Activated CD4-positive, alpha-beta T cell treated with anti-CD3 and anti-CD28 coated beads, Interleukin-2, amount 50 U/mL, for 16 hours (primary cell): ENCODE measurements around the gene SIGMAR1.
A peak's percentile ranks its signal among the peaks of the same experiment; 100 is the strongest.

ENCODE experiments used
- DNase-seq: peaks from one replicate; pipeline ENCODE4 v3.0.0-alpha.2; 2020

SIGMAR1 gene

GRCh38 chr9:34629491-34629808, 8.1 kb downstream of the SIGMAR1 start:
- DNase-seq = no peak

DNA sequence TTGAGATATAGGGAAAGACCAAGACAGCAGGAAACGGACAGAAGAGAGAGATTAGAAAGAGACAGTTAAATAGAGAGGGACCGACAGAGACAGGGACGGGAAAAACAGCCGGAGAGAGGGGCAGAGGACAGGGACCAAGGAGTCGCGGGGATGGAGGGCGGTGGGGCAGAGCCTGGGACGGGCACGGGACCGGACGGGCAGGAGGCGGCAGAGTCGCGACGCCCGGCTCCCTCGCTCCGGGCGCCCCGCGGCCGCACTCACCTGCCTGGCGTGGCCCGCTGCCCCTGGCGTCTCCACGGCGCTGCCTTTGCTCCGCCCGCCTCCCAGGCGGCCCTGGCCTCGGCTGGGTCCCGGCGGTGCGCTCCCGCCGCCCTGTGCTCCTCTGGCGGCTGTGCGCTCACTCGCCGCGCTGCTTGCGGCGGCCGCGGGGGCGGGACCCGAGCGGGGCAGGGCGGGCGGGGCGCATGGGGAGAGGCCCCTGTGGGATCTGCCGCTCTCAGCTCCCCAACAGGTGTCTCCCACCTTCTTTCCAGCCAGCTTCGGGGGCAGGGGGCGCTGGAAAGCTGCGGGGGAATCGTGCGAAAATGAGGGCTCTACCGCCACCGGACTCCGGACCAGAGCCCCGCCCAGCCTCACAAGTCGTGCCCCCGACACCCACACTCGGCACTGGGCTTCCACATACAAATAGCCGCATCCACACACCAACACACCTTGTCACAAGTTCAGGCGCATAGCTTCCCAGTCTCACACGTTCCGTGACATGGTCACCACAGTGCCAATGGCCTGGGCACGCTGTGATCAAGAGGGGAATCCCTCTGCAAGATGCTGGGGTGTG, 8.7 kb downstream of the SIGMAR1 start, which contains the start of gene ARID3C:
TSS of gene ARID3C (minus strand) at position 411 of the 835 bp plus-strand sequence. CDS start 1,052 bp downstream, outside the sequence.
- DNase-seq = no peak

DNA sequence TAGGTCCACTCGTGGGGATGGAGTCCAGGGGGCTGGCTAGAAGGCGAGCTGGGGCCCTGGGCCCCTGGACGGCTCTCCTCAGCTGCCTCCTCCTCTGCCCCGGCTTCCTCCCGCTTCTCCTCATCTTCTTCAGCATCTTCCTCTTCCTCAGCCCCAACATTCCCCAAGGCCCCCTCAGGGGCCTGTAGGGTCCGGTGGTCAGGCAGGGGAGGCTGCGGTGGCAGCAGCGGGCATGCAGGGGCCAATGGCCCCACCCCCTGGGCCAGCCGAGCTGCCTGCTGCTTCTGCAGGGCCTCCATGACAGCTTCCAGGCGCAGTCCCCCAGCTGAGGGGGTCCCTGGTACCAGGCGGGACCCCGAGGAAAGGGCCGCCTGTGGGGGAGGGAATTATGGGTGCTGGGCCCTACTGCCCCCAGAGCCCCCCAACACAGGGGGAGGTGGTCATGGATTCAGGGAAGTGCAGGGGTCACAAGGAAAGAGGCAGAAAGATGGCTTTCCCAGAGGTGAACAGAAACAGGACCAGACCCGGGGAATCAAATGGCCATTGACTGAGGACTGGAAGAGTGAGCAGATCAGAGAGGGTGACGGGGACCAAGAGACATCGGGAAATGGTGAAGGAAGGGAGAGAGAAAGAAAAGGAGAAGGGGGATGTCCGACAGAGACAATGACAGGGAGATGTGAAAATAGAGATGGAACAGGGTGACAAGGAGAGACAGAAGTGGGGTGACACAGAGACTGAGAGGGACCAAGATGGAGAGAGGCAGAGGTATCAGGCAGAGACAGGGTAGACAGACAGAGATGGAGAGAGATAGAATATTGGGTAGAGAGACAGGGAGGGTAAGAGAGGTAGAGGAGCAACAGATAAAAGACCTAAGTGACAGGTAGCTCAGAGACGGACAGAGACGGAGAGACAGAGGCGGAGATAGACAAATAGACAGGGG, 9.6 kb downstream of the SIGMAR1 start:
- DNase-seq = no peak

- no peak for DNase-seq
These were observed 12.5 kb downstream of the SIGMAR1 start for GRCh38 chr9:34625186-34625486.

DNA sequence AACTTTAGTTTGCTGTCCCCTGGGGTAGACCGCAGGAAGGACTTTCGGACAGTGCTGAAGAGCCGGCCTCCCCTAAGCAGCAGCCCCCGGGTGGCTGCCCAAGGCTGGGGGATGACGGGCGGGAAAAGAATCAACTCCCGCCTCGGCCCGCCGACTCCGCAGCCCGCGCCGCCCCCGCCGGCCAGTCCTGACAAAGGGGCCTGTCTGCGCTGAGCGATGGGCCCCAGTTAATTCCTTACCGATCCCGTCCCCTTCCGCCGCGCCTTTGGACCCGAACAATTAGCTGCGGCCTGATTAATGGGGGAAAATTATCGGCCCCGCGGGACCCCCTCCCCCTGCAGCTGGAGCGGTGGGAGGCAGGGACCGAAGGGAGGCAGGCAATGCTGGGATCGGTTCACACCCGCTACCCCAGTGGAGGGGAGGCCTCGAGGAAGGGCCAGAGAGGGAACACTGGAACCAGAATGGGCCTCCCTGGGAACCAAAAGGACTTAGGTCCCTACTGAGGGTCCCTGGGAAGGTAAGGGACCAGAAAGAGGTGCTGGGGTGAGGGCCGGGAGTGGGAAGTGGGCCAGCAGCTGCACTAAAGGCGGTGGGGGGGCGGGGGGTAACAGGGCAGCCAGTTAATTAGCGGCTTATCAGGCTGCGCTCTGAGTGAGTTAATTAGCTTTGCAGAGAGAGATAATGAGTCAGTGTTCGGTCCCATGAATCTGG, 13.0 kb downstream of the SIGMAR1 start:
- no peak for DNase-seq

GRCh38 chr9:34623374-34624235, 14.0 kb downstream of the SIGMAR1 start:
- DNase-seq = no peak

DNA sequence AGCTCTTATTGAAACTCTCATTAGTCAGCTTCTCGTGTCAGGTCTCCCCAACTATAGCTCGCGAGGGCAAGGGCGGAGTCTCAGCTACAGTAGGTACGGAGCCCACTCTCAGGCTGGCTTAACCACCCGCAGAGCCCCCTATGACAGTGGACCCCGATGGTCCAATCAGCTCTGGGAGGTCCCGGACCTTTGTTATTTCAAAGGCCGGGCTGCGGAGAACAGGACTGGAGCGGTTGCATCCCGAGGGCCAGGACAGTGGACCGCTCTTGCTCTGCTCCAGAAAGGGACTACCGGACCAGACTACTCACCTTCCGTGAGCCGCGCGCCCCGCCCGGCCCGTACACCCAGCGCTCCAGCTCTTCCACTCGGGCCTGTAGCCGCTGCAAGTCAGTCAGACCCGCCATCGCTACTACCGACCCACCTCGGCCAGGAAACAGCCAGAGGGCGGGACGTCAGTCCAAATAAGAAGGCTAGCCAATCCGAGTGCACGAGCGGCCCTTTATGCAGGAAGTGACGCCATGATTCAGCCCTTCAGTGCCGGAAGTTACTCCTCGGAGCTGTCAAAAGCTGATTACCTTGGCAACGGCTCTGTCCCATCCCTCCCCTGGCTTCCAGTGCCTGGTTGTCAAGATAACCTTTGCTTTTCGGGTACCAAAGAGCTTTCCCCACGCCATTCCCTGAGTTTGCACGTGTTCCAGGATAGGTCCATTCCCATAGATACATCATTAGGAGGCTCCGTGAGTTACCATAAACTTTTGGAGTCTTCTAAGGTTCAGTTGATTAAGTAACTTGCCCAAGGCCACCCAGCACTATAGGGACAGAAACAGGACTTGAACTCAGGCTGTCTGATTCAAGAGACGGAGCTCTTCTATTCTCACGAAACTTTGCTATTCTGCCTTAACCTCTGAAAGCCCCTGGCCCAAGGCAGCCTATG, 17.3 kb downstream of the SIGMAR1 start, which contains the start of gene DCTN3:
TSS of gene DCTN3 (minus strand) at position 435 of the 934 bp plus-strand sequence. CDS start at position 404, 31 bp downstream.
- peak; percentile 96 for DNase-seq

DNA sequence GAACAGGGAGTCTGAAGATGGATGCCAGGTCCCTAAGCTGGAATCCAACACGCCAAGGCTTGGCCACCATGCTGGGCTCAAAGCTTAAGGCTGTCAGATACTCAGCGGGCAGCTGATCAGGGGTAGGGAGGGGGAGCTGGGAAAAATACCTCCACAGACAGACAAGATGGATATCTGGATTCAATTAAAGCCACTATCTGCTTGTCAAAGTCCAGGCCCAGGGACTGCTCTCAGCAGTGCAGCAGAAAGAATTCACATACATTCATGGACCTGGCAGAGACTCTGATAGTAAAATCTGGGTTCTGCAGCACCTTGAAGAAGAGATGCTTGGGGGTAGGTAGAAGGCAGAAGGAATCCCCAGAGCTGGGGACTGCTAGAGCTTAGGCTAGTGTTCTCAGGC, 22.5 kb downstream of the SIGMAR1 start:
- no peak for DNase-seq

DNA sequence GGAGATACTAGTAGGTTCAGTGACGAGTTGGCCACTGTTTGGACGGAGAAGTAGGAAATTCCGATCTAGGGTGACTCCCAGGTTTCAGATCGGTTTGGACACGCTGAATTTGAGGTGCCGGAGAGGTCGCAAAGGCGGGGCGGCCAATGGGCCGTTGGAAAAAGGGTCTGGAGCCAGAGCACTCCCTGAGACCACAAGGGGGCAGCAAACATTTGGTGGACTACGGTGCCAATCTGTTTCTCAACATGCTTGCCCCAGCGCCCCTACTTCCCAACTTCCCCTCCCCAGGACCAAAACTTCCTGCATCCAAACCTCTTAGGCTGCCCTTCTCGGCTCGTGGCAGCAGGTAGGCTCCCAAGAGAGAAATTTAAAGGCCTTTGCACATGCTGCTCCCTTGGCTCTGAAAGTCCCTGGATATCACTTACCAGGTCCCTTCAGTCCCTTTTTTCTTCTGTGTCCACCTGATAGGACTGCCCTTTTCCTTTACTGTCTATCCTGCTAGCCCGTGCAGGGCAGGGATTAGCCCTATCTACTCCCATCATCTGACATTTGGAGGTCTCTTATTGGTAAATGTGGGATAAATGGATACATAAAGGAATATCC, 24.7 kb downstream of the SIGMAR1 start:
- peak; percentile 83 for DNase-seq

- peak; percentile 81 for DNase-seq
These were observed 25.5 kb downstream of the SIGMAR1 start, which contains the start of gene RPP25L for GRCh38 chr9:34611811-34612787. Gene RPP25L (minus strand): TSS chr9:34612097. CDS start chr9:34611296, 801 bp downstream.

DNA sequence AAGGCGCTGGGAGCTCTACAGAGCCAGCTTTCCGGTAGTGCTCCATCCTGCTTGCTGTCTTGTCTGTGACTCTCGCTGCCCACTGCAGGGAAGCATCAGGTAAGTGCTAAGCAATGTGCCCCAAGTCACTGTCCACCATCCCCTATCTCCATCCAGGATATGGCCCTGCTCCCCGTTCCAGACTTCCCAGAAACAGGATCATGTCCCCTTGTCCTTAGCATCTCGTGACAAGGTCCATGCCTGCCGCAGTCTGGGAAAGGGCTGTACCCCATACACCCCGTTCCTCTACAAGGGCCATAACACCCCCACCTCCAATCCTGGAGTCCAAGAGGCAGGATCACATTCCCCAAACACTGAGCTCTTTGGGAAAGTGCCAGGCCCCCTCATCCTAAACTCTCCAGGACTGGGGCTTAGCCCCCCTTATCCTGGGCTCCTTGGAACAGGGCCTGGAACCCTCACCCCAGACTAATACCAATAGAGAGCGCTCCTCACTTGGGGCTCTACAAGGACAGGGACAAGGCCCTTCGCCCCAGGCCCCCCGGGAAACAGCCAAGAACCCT, 26.3 kb downstream of the SIGMAR1 start:
- DNase-seq = no peak

GRCh38 chr9:34610434-34611206, 27.0 kb downstream of the SIGMAR1 start:
- no peak for DNase-seq

DNA sequence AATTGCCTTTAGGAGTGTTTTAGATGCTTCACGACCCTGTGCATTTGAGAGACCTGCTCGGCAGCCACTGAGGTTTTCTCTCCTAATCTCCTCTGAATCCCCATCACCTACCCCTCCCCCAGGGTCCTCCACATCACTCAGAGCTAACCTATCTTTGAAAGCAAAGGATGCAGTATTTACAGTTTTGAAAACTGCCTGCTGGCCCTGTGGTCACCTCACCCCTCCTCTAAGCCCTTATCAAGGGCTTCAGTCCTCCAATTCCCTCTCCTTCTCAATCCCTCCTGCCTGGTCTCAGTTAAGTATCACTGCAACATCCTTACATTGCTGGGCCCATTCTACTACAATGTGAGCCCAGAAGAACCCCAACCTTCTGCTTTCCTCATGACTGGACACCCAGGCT, 30.3 kb downstream of the SIGMAR1 start:
- no peak for DNase-seq

GRCh38 chr9:34606905-34607304, 30.7 kb downstream of the SIGMAR1 start:
- no peak for DNase-seq

GRCh38 chr9:34606190-34606589, 31.4 kb downstream of the SIGMAR1 start:
- no peak for DNase-seq

DNA sequence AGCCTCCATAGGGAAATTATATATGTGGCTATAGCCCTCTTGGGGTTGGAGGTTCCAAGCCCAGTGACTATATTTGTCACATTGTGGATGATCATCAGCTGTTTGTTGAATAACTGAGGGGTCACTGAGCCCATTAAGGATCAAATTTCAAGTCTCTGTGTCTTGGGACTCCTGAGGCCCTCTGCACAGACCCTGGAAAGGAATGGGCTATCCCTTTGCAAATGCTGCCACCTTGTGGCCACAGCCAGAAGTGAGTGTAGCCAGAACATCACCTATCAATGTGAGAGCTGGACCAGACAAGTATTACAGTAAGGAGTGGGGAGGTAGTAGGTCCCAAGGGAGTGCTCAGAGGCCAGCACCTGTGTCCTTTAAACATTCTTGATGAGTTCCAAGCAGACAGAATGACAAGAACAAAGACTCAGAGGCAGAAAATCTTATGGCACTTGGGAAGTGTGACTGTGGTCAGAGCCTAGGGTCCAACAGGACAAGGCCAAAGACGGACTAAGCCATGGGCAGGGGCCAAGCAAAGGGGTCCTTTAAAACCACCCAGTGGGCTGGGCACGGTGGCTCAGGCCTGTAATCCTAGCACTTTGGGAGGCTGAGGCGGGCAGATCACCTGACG, 33.9 kb downstream of the SIGMAR1 start:
- peak; percentile 82 for DNase-seq

DNA sequence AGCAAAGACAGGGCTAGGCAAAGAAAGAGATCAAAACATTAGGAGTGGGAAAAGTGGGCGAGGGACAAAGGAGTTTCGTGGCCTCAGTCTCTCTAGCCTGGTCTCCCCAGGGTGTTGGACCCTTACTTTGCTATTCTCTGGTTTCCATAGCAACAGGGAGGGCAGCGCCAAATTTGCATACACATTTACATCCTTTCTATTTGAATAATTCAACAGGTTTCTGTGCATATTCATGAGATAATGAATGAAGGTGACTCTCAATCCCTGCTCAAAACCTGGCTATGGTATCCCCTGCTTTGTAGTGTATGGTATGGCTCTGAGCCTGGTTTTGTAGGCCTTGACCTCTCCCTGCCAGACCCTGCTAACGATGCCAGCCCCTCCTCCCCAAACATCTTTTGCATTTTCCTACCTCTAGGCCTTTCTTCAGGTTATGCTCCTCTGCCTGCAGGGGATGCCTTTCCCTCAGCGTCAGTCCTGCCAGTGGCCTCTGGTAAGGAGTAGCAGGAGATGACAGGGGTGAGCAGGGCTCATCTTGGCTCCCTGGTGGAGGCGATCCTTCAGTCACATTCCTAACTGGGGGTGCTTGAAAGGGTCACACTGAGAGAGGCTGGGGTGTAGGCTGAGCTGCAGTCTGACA, 35.5 kb downstream of the SIGMAR1 start:
- DNase-seq = no peak
